Nephron progenitor cell (in vitro differentiated cells): ENCODE data around the gene PPM1L.

ENCODE experiments used
- DNase-seq: peaks from one replicate; pipeline ENCODE4 v3.0.0; 2021
- H3K27ac Mint-ChIP-seq: 2 replicates; pipeline ENCODE4 v1.8.0; 2021; ENCODE audit warnings: mild to moderate bottlenecking, moderate library complexity, mixed read lengths
- H3K27me3 Mint-ChIP-seq: 2 replicates; pipeline ENCODE4 v1.8.0; 2021; ENCODE audit warnings: mild to moderate bottlenecking, low read depth, mixed read lengths; ENCODE audit not compliant: poor library complexity
- H3K36me3 Mint-ChIP-seq: 2 replicates; pipeline ENCODE4 v1.8.0; 2021; ENCODE audit warnings: low read depth, mixed read lengths
- H3K4me1 Mint-ChIP-seq: 2 replicates; pipeline ENCODE4 v1.8.0; 2021; ENCODE audit warnings: mixed read lengths
- H3K4me3 Mint-ChIP-seq: 2 replicates; pipeline ENCODE4 v1.8.0; 2021; ENCODE audit warnings: mild to moderate bottlenecking, moderate library complexity, mixed read lengths
- H3K9me3 Mint-ChIP-seq: 2 replicates; pipeline ENCODE4 v1.8.0; 2021; ENCODE audit warnings: mild to moderate bottlenecking, moderate library complexity, mixed read lengths
- TF ChIP-seq, protein P1 (sequence below): fragments of 200-600 bp; sonication (generic); IDR thresholded peaks from 2 replicates; pipeline ENCODE4 v1.5.0; 2021; ENCODE audit warnings: antibody characterized with exemption

Gene PPM1L

GRCh38 chr3:160909917-160910316, 153.9 kb downstream of the PPM1L start:
- H3K36me3 Mint-ChIP-seq, result no peaks in the 10 kb centered on the region
- no peaks in the 10 kb centered on the region for H3K4me1 Mint-ChIP-seq
- peaks cover 10% of the 10 kb centered on the region for H3K27me3 Mint-ChIP-seq
- peaks cover 7% of the 10 kb centered on the region for H3K9me3 Mint-ChIP-seq
- peak overlapping the region; percentile 17 for H3K27ac Mint-ChIP-seq
- H3K4me3 Mint-ChIP-seq, result no peak overlapping the region
- DNase-seq, result no peak
- TF ChIP-seq, protein P1, sequence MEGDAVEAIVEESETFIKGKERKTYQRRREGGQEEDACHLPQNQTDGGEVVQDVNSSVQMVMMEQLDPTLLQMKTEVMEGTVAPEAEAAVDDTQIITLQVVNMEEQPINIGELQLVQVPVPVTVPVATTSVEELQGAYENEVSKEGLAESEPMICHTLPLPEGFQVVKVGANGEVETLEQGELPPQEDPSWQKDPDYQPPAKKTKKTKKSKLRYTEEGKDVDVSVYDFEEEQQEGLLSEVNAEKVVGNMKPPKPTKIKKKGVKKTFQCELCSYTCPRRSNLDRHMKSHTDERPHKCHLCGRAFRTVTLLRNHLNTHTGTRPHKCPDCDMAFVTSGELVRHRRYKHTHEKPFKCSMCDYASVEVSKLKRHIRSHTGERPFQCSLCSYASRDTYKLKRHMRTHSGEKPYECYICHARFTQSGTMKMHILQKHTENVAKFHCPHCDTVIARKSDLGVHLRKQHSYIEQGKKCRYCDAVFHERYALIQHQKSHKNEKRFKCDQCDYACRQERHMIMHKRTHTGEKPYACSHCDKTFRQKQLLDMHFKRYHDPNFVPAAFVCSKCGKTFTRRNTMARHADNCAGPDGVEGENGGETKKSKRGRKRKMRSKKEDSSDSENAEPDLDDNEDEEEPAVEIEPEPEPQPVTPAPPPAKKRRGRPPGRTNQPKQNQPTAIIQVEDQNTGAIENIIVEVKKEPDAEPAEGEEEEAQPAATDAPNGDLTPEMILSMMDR, result no peak

- no peak overlapping the region for H3K4me3 Mint-ChIP-seq
- peaks cover 10% of the 10 kb centered on the region for H3K9me3 Mint-ChIP-seq
- TF ChIP-seq, protein P1, result no peak
- no peaks in the 10 kb centered on the region for H3K36me3 Mint-ChIP-seq
- H3K27ac Mint-ChIP-seq, result no peak overlapping the region
- H3K27me3 Mint-ChIP-seq, result peaks cover 10% of the 10 kb centered on the region
- no peak for DNase-seq
- no peaks in the 10 kb centered on the region for H3K4me1 Mint-ChIP-seq
These were observed 155.4 kb downstream of the PPM1L start for GRCh38 chr3:160911411-160911810.

DNA sequence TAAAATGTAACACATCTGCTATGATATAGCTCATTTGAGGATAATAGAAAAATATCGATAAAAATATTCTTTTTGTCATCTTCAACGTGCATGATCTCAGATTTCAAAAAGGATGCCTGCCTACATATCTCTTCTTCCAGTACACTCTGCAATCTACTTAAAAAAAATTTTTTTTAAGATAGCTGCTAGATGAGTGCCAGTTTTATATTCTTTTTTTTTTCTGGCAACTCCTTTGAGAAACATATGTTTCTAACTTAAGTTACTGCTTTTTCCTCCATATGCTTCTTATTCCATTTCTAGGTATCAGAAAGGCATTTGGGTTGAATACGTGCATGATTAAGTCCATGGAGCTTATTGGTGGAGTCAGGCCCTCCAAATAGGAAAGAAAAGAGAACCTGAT, 160.4 kb downstream of the PPM1L start:
- H3K27ac Mint-ChIP-seq, result no peak overlapping the region
- H3K36me3 Mint-ChIP-seq, result no peaks in the 10 kb centered on the region
- DNase-seq, result no peak
- no peak overlapping the region for H3K4me3 Mint-ChIP-seq
- H3K27me3 Mint-ChIP-seq, result peaks cover 7% of the 10 kb centered on the region
- peaks cover 10% of the 10 kb centered on the region for H3K9me3 Mint-ChIP-seq
- TF ChIP-seq, protein P1, result no peak
- H3K4me1 Mint-ChIP-seq, result peaks cover 15% of the 10 kb centered on the region

DNA sequence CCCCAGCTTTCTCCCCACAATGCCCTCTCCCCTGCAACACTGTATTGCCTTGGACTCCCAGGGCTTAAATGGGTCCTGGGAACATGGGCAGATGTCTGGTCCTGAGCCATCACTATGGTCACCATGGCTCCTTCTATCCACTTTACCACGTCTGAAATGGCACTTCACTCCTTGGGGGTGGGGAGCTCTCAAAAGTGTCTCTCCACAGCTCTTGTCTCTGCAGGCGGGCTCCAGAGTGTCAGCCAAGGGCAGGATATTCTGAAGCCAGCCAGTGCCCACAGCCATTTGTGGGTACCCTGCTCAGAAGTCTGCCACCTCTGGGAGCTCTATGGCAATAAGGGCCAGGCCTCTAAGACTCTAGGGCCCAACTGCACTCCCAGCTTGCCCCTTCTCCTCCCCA, 163.9 kb downstream of the PPM1L start:
- TF ChIP-seq, protein P1, result no peak
- Mint-ChIP-seq H3K4me1 (peaks cover 15% of the 10 kb centered on the region), H3K9me3 (peaks cover 3% of the 10 kb centered on the region), H3K27me3 (no peaks in the 10 kb centered on the region), H3K36me3 (no peaks in the 10 kb centered on the region), H3K27ac (no peak overlapping the region), H3K4me3 (no peak overlapping the region)
- no peak for DNase-seq

DNA sequence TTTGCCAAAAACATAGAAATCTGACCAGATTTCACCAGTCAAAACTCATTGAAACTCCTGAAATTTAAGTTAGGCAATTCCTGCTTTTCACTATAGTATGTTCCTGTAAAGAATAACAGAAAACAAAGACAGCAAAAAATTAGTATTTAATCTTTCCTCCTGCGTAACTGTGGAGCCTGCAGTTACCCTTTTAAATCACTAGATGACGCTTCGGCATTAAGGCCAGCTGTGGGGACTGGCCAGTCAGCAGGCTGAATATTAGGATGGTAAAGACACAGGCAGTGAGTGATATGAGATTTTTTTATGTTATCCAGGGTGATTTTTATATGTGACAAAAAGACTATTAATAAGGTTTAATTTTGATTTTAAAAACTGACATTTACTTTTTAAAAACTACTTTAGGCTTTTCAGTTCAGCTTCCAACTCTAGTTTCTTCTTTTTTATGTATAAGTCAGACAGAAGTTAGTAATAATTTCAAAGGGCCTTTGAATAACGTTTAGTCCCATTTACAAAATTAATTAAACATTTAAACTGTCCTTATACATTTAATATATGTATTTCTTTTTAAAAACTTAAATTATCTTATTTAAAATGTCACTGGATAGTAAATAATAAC, 165.1 kb downstream of the PPM1L start:
- H3K36me3 Mint-ChIP-seq, result no peaks in the 10 kb centered on the region
- DNase-seq, result peak; percentile 23
- TF ChIP-seq, protein P1, result peak; percentile 96

DNA sequence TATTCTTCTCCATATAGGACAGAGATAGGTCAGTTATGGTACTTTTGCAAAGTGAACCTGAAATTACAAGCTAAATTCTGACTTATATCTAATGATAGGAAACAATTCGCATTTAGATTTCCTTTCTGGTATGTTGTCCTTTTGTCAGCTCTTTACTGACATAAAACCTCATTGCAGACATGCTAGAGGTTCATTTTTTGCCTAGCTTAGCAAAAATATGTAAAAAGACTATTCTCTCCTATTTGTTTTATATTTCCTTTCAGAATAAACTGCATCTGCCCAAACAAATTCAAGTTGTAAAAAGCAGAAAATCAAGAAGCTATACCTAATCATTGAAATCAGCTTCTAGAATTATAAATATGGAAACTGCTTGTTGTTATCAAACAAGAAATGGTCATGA, 168.7 kb downstream of the PPM1L start:
- Mint-ChIP-seq H3K4me1 (peaks cover 19% of the 10 kb centered on the region), H3K27me3 (no peaks in the 10 kb centered on the region), H3K36me3 (no peaks in the 10 kb centered on the region), H3K9me3 (no peaks in the 10 kb centered on the region), H3K27ac (no peak overlapping the region), H3K4me3 (no peak overlapping the region)
- TF ChIP-seq, protein P1, result no peak
- DNase-seq, result no peak

More for the DNA sequence above, 165.1 kb downstream of the PPM1L start:
- H3K4me3 Mint-ChIP-seq, result no peak overlapping the region
- H3K9me3 Mint-ChIP-seq, result no peaks in the 10 kb centered on the region
- H3K27me3 Mint-ChIP-seq, result no peaks in the 10 kb centered on the region
- peaks cover 15% of the 10 kb centered on the region for H3K4me1 Mint-ChIP-seq
- no peak overlapping the region for H3K27ac Mint-ChIP-seq
